AG10803 (cell line): Measurements from ENCODE around the gene ELP4.

Source experiments
- DNase-seq: peaks from one replicate; pipeline ENCODE4 v3.0.0; 2010; ENCODE audit warnings: low read depth
- H3K4me3 ChIP-seq: 2 replicates; pipeline ENCODE4 v1.5.1; 2011; ENCODE audit warnings: mild to moderate bottlenecking, low read length, control low read depth
- CTCF ChIP-seq: conservative IDR thresholded peaks from 2 replicates; pipeline ENCODE4 v1.5.1; 2011; ENCODE audit warnings: mild to moderate bottlenecking, low read length, control low read depth, inconsistent platforms

The ELP4 gene

GRCh38 chr11:31797190-31798056 lies 287.9 kb downstream of the ELP4 start:
- no peak overlapping the region for H3K4me3 ChIP-seq
- no peak for TF ChIP-seq CTCF
- DNase-seq: no peak

GRCh38 chr11:31798057-31798553 lies 288.5 kb downstream of the ELP4 start:
- peak overlapping the region; percentile 12; the same call in 1 of the 2 replicates for H3K4me3 ChIP-seq
- TF ChIP-seq CTCF: no peak

GRCh38 chr11:31798554-31799434 lies 289.2 kb downstream of the ELP4 start:
- peak overlapping the region; percentile 26 for H3K4me3 ChIP-seq
- TF ChIP-seq CTCF: peak; percentile 27; the same call in 1 of the 2 replicates
- DNase-seq: no peak

More at GRCh38 chr11:31798057-31798553, 288.5 kb downstream of the ELP4 start:
- DNase-seq: no peak

GRCh38 chr11:31799435-31800397 lies 290.1 kb downstream of the ELP4 start:
- DNase-seq: no peak
- H3K4me3 ChIP-seq: no peak overlapping the region; the same call in 1 of the 2 replicates
- TF ChIP-seq CTCF: no peak

GRCh38 chr11:31800398-31801265 lies 291.1 kb downstream of the ELP4 start:
- no peak overlapping the region for H3K4me3 ChIP-seq
- no peak for TF ChIP-seq CTCF

GRCh38 chr11:31801298-31801702 lies 291.7 kb downstream of the ELP4 start:
- no peak for TF ChIP-seq CTCF
- no peak overlapping the region for H3K4me3 ChIP-seq
- no peak for DNase-seq

More at GRCh38 chr11:31800398-31801265, 291.1 kb downstream of the ELP4 start:
- no peak for DNase-seq
